Smooth muscle cell (in vitro differentiated cells): ENCODE data around the gene GRIK2. TPM values are rescaled to one million over a fixed set of nuclear protein-coding genes. Genes with fewer than 3 reads are reported as not detected.

Experiments
- DNase-seq: peaks from one replicate; lab custom pipeline; 2025; ENCODE audit not compliant: unreplicated experiment; lab: John Stamatoyannopoulos, UW
- H2AFZ ChIP-seq: fragments of 200-600 bp; sonication (generic); 2 replicates; pipeline ENCODE4 v1.6.0; 2016; ENCODE audit warnings: antibody characterized with exemption, low read depth, mild to moderate bottlenecking
- H3F3A ChIP-seq: fragments of 200-600 bp; sonication (generic); 2 replicates; pipeline ENCODE4 v1.6.0; 2017; ENCODE audit warnings: antibody characterized with exemption, low read depth
- H3K27ac ChIP-seq: fragments of 200-600 bp; sonication (generic); 2 replicates; pipeline ENCODE4 v1.5.1; 2016; ENCODE audit warnings: low read depth, mild to moderate bottlenecking
- H3K27me3 ChIP-seq: fragments of 200-600 bp; sonication (generic); 2 replicates; pipeline ENCODE4 v1.6.1; 2016; ENCODE audit warnings: low read depth, mild to moderate bottlenecking
- H3K36me3 ChIP-seq: fragments of 200-600 bp; sonication (generic); 2 replicates; pipeline ENCODE4 v1.5.1; 2016; ENCODE audit warnings: low read depth
- H3K4me1 ChIP-seq: fragments of 200-600 bp; sonication (generic); 2 replicates; pipeline ENCODE4 v1.5.1; 2016; ENCODE audit warnings: low read depth
- H3K4me2 ChIP-seq: fragments of 200-600 bp; sonication (generic); 2 replicates; pipeline ENCODE4 v1.6.0; 2016; ENCODE audit warnings: mild to moderate bottlenecking
- H3K4me3 ChIP-seq: fragments of 200-600 bp; sonication (generic); 2 replicates; pipeline ENCODE4 v1.5.1; 2016; ENCODE audit warnings: mild to moderate bottlenecking
- H3K79me2 ChIP-seq: fragments of 200-600 bp; sonication (generic); 2 replicates; pipeline ENCODE4 v1.6.0; 2016; ENCODE audit warnings: low read depth, mild to moderate bottlenecking
- H3K9ac ChIP-seq: fragments of 200-600 bp; sonication (generic); 2 replicates; pipeline ENCODE4 v1.6.0; 2016; ENCODE audit warnings: low read depth
- H3K9me3 ChIP-seq: fragments of 200-600 bp; sonication (generic); replicated peaks from 2 replicates; pipeline ENCODE4 v1.5.1; 2016; ENCODE audit warnings: low read depth
- H4K20me1 ChIP-seq: fragments of 200-600 bp; sonication (generic); 2 replicates; pipeline ENCODE4 v1.6.0; 2016; ENCODE audit warnings: low read depth
- WGBS: methylation state at CpG from one replicate; pipeline ENCODE4 v1.1.7; 2016; ENCODE audit warnings: low lambda C conversion rate; 5-methylcytosine and 5-hydroxymethylcytosine counted together
- polyA plus RNA-seq: library from polyadenylated mRNA; unstranded; fragments of >200 nt; fragmentation: Nextera tagmentation; extraction: Ambion mirVana; gene quantifications from 2 replicates; pipeline ENCODE4 v1.2.1, GENCODE V29; 2016
- total RNA-seq: library from RNA; depleted of rRNA; stranded (reverse); fragments of >200 nt; gene quantifications from 2 replicates; pipeline ENCODE4 v1.2.3, GENCODE V29; 2014
- TF ChIP-seq, protein P1 (sequence below): fragments of 200-600 bp; sonication (generic); IDR thresholded peaks from 2 replicates; pipeline ENCODE4 v1.5.1; 2017; ENCODE audit warnings: borderline replicate concordance, mild to moderate bottlenecking, antibody characterized with exemption; ENCODE audit not compliant: insufficient read depth, poor library complexity, severe bottlenecking

GRIK2 gene
- total and polyA plus RNA-seq, 2 experiments from 2014 or later: 10.0 to 23.6 TPM

DNA sequence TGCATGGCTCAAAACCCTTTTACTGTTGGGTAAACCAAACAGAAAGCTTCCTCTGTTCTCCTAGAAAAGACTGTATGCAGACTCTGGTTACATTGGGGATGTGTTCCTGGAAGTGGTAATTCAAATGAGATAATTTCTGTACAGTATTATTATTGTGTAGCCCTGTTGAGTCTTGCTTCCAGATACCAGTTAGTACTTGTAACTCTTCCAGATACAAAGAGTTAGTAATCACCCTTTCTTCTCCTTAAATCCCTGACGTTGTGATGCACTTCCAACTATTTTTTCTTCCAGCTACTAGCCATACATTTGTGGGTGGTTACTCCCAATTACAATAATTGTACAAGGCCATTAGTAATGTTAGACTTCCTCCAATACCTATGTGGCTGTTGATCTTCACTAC lies 42.3 kb upstream of the GRIK2 start:
- H3K79me2 ChIP-seq: no peaks in the 10 kb centered on the region

GRCh38 chr6:101352316-101352715 lies 41.2 kb upstream of the GRIK2 start:
- no peak for DNase-seq
- 66% methylated on average over 4 of the region's 4 CpGs for WGBS

More for the DNA sequence above, 42.3 kb upstream of the GRIK2 start:
- Histone ChIP-seq H3K27me3 (no peaks in the 10 kb centered on the region), H3K36me3 (no peaks in the 10 kb centered on the region), H3K27ac (no peak overlapping the region), H3K4me3 (no peak overlapping the region), H3K4me1 (peaks cover 4% of the 10 kb centered on the region), H3K9me3 (no peaks in the 10 kb centered on the region), H3K9ac (no peak overlapping the region), H2AFZ (no peak overlapping the region), H3F3A (no peaks in the 10 kb centered on the region), H3K4me2 (no peak overlapping the region), H4K20me1 (no peaks in the 10 kb centered on the region)
- TF ChIP-seq, protein P1, sequence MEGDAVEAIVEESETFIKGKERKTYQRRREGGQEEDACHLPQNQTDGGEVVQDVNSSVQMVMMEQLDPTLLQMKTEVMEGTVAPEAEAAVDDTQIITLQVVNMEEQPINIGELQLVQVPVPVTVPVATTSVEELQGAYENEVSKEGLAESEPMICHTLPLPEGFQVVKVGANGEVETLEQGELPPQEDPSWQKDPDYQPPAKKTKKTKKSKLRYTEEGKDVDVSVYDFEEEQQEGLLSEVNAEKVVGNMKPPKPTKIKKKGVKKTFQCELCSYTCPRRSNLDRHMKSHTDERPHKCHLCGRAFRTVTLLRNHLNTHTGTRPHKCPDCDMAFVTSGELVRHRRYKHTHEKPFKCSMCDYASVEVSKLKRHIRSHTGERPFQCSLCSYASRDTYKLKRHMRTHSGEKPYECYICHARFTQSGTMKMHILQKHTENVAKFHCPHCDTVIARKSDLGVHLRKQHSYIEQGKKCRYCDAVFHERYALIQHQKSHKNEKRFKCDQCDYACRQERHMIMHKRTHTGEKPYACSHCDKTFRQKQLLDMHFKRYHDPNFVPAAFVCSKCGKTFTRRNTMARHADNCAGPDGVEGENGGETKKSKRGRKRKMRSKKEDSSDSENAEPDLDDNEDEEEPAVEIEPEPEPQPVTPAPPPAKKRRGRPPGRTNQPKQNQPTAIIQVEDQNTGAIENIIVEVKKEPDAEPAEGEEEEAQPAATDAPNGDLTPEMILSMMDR: no peak
- 71% methylated on average over 1 of the region's 1 CpG for WGBS
- DNase-seq: no peak

DNA sequence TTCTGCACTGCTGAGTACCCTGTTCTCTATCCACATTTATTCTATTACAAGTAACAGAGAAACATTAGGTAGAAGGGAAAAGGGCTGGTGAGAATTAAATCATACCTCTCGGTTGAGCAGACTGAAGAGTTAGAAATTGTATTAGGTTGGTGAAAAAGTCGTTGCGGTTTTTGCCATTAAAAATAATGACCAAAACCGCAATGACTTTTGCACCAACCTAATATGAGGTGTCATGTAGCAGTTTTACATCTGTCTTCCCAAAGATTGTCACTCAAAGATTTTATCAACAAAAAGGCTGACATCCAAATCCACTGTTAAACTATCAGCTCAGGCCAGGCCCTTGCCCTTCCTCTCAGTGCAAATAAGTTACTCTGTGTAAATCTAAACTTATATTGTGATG lies 28.3 kb upstream of the GRIK2 start:
- Histone ChIP-seq H4K20me1 (no peaks in the 10 kb centered on the region), H3K4me2 (no peak overlapping the region), H3F3A (no peaks in the 10 kb centered on the region), H3K4me1 (no peaks in the 10 kb centered on the region), H3K79me2 (no peaks in the 10 kb centered on the region), H3K9me3 (no peaks in the 10 kb centered on the region), H3K27ac (no peak overlapping the region), H3K9ac (no peak overlapping the region), H3K4me3 (no peak overlapping the region), H3K27me3 (no peaks in the 10 kb centered on the region), H2AFZ (no peak overlapping the region), H3K36me3 (no peaks in the 10 kb centered on the region)
- WGBS: 96% methylated on average over 4 of the region's 4 CpGs
- no peak for DNase-seq
- TF ChIP-seq, protein P1: no peak

More at GRCh38 chr6:101352316-101352715, 41.2 kb upstream of the GRIK2 start:
- no peaks in the 10 kb centered on the region for H3K27me3 ChIP-seq
- H3K36me3 ChIP-seq: no peaks in the 10 kb centered on the region
- no peaks in the 10 kb centered on the region for H3F3A ChIP-seq
- no peaks in the 10 kb centered on the region for H4K20me1 ChIP-seq
- peak overlapping the region; percentile 40 for H2AFZ ChIP-seq
- H3K27ac ChIP-seq: no peak overlapping the region
- no peaks in the 10 kb centered on the region for H3K9me3 ChIP-seq
- H3K4me1 ChIP-seq: peaks cover 4% of the 10 kb centered on the region
- H3K79me2 ChIP-seq: no peaks in the 10 kb centered on the region
- TF ChIP-seq, protein P1: no peak
- H3K4me3 ChIP-seq: no peak overlapping the region
- no peak overlapping the region for H3K9ac ChIP-seq
- H3K4me2 ChIP-seq: no peak overlapping the region

GRCh38 chr6:101379926-101380325 lies 13.6 kb upstream of the GRIK2 start:
- Histone ChIP-seq H4K20me1 (no peaks in the 10 kb centered on the region), H3K27ac (no peak overlapping the region), H3K9ac (no peak overlapping the region), H3K4me3 (no peak overlapping the region), H3K79me2 (no peaks in the 10 kb centered on the region), H2AFZ (no peak overlapping the region), H3K4me1 (no peaks in the 10 kb centered on the region), H3K27me3 (no peaks in the 10 kb centered on the region), H3K9me3 (no peaks in the 10 kb centered on the region), H3K4me2 (no peak overlapping the region), H3K36me3 (no peaks in the 10 kb centered on the region), H3F3A (no peaks in the 10 kb centered on the region)
- DNase-seq: no peak
- 60% methylated on average over 2 of the region's 2 CpGs for WGBS
- TF ChIP-seq, protein P1: no peak
